Testis (tissue), 3 donors: Measurements from ENCODE around the gene ADORA1. TPM values are rescaled to one million over a fixed set of nuclear protein-coding genes. Genes with fewer than 3 reads are reported as not detected.

ENCODE experiments used
- DNase-seq: peaks from one replicate; pipeline ENCODE4 v3.0.0-alpha.2; 2019
- H3K27ac ChIP-seq, 2 donors: fragments of 200-600 bp; sonication (generic); one replicate each; pipeline ENCODE4 v1.5.1; 2019
- H3K27me3 ChIP-seq: fragments of 200-600 bp; sonication (generic); one replicate; pipeline ENCODE4 v1.5.1; 2019
- H3K36me3 ChIP-seq: fragments of 200-600 bp; sonication (generic); one replicate; pipeline ENCODE4 v1.5.1; 2017; ENCODE audit warnings: low read depth; ENCODE audit errors: missing control alignments
- H3K4me1 ChIP-seq: fragments of 200-600 bp; sonication (generic); one replicate; pipeline ENCODE4 v1.5.1; 2019
- H3K4me3 ChIP-seq, 2 donors: fragments of 200-600 bp; sonication (generic); one replicate each; pipeline ENCODE4 v1.5.1; 2017 to 2019
- H3K9me3 ChIP-seq: fragments of 200-600 bp; sonication (generic); one replicate; pipeline ENCODE4 v1.5.1; 2017
- CTCF ChIP-seq, 3 experiments: fragments of 450-650 bp in 2 of 3; fragments of 200-600 bp in 1 of 3; sonication (generic) in 1 of 3; IDR thresholded peaks; one replicate each; pipeline ENCODE4 v1.5.1; 2016 to 2019; ENCODE audit warnings: antibody characterized with exemption in 3 of 3, mild to moderate bottlenecking in 2 of 3, moderate library complexity in 1 of 3
- POLR2A ChIP-seq: fragments of 450-650 bp; IDR thresholded peaks from one replicate; pipeline ENCODE4 v1.6.1; 2017; ENCODE audit warnings: antibody characterized with exemption, mild to moderate bottlenecking, moderate library complexity
- whole genome bisulfite sequencing, 2 donors: methylation state at CpG; one replicate each; pipeline ENCODE4 v1.1.5; 2018; 5-methylcytosine and 5-hydroxymethylcytosine counted together
- intact Hi-C: fragments of 100-400 bp; cut with DNase I; formaldehyde crosslinking; loops from one replicate; pipeline ENCODE4 v1.15.1; 2023; ENCODE audit warnings: low total_unique reads
- polyA plus RNA-seq: library from polyadenylated mRNA; stranded (reverse); fragments of 350-450 nt; fragmentation: Illumina TruSeq; extraction: RNeasy Lipid Tissue Mini Kit (QIAGEN cat#74804); gene quantifications from one replicate; pipeline ENCODE4 v1.2.3, GENCODE V29; 2014; ENCODE audit warnings: low read depth, low replicate concordance; ENCODE audit not compliant: insufficient read depth
- total RNA-seq, 2 donors: library from RNA; depleted of rRNA; stranded (reverse); fragments of >200 nt; gene quantifications; one replicate each; pipeline ENCODE4 v1.2.3, GENCODE V29; 2016

ADORA1 gene
- total and polyA plus RNA-seq, 3 donors from 2014 or later, result 43.2 to 68.6 (median 61.9) TPM

- no peak for DNase-seq
- WGBS, 2 donors, result 85 to 86% methylated on average over 3 of the region's 3 CpGs
- Histone ChIP-seq H3K27me3 (no peaks in the 10 kb centered on the region), H3K27ac (no peak overlapping the region), H3K9me3 (no peaks in the 10 kb centered on the region), H3K4me3 (no peak overlapping the region), H3K36me3 (no peaks in the 10 kb centered on the region), H3K4me1 (peaks cover 14% of the 10 kb centered on the region)
- intact Hi-C loops, result no loop called here
- TF ChIP-seq POLR2A, result no peak
Measured at GRCh38 chr1:203138066-203138465, 10.5 kb downstream of the ADORA1 start.

- no peak for DNase-seq
- H3K27me3 ChIP-seq, result no peaks in the 10 kb centered on the region
- no peak overlapping the region for H3K4me3 ChIP-seq
- no peaks in the 10 kb centered on the region for H3K36me3 ChIP-seq
- intact Hi-C loops, result no loop called here
- no peaks in the 10 kb centered on the region for H3K9me3 ChIP-seq
- peaks cover 15% of the 10 kb centered on the region for H3K4me1 ChIP-seq
- TF ChIP-seq CTCF (IDR thresholded peaks at IDR 0.05), result no peak
- no peak for TF ChIP-seq POLR2A
- no peak overlapping the region for H3K27ac ChIP-seq
- 81 to 89% methylated on average over 8 of the region's 8 CpGs for WGBS, 2 donors
Measured at GRCh38 chr1:203139976-203140475, 12.5 kb downstream of the ADORA1 start.

GRCh38 chr1:203140743-203141520 lies 13.4 kb downstream of the ADORA1 start:
- intact Hi-C loops, result no loop called here
- DNase-seq, result no peak
- Histone ChIP-seq H3K4me1 (peaks cover 23% of the 10 kb centered on the region), H3K9me3 (no peaks in the 10 kb centered on the region), H3K27me3 (no peaks in the 10 kb centered on the region), H3K36me3 (no peaks in the 10 kb centered on the region), H3K4me3 (no peak overlapping the region), H3K27ac (no peak overlapping the region)
- TF ChIP-seq CTCF (IDR thresholded peaks at IDR 0.05) (no peak), POLR2A (no peak)
- WGBS, 2 donors, result 46 to 55% methylated on average over 2 to 5 of the region's 5 CpGs

- no peak for TF ChIP-seq POLR2A
- no peak for TF ChIP-seq CTCF (IDR thresholded peaks at IDR 0.05)
- Histone ChIP-seq H3K36me3 (no peaks in the 10 kb centered on the region), H3K4me1 (peaks cover 32% of the 10 kb centered on the region), H3K4me3 (no peak overlapping the region), H3K9me3 (no peaks in the 10 kb centered on the region), H3K27me3 (no peaks in the 10 kb centered on the region), H3K27ac (no peak overlapping the region)
- WGBS, 2 donors, result 88 to 91% methylated on average over 6 of the region's 6 CpGs
- DNase-seq, result no peak
- intact Hi-C loops, result no loop called here
Measured at GRCh38 chr1:203142124-203142523, 14.6 kb downstream of the ADORA1 start.

- Histone ChIP-seq H3K4me1 (peaks cover 32% of the 10 kb centered on the region), H3K36me3 (no peaks in the 10 kb centered on the region), H3K4me3 (no peak overlapping the region), H3K9me3 (no peaks in the 10 kb centered on the region), H3K27me3 (no peaks in the 10 kb centered on the region), H3K27ac (peak overlapping the region; percentile 20 to 21)
- DNase-seq, result no peak
- intact Hi-C loops, result no loop called here
- TF ChIP-seq CTCF (IDR thresholded peaks at IDR 0.05), result no peak
- 80 to 93% methylated on average over 3 to 5 of the region's 5 CpGs for WGBS, 2 donors
Measured at GRCh38 chr1:203142684-203143408, 15.3 kb downstream of the ADORA1 start.
